H1 (cell line): Measurements from ENCODE around the gene KRTAP4-1.

Experiments used
- BRCA1 ChIP-seq: IDR thresholded peaks from 2 replicates; pipeline ENCODE4 v1.6.1; 2012; ENCODE audit warnings: low read depth, low read length, improper control_type of control experiment
- CBX8 ChIP-seq: fragments of 300-800, 300-1000 bp; sonication (generic); IDR thresholded peaks from 2 replicates; pipeline ENCODE4 v1.7.1; 2016; ENCODE audit warnings: low read depth, low read length, borderline replicate concordance
- CHD2 ChIP-seq: IDR thresholded peaks from 2 replicates; pipeline ENCODE4 v1.6.1; 2012; ENCODE audit warnings: low read length, improper control_type of control experiment
- PHF8 ChIP-seq: fragments of 200-600 bp; sonication (generic); conservative IDR thresholded peaks from 2 replicates; pipeline ENCODE4 v1.7.1; 2012; ENCODE audit warnings: low read depth, mild to moderate bottlenecking, inconsistent platforms, low read length, moderate library complexity
- POLR2AphosphoS5 ChIP-seq: IDR thresholded peaks from 2 replicates; pipeline ENCODE4 v1.6.1; 2011; ENCODE audit warnings: low read depth, low read length
- RAD21 ChIP-seq, 2 experiments: IDR thresholded peaks in 1 of 2; conservative IDR thresholded peaks in 1 of 2; 2 replicates each; pipeline ENCODE4 v1.6.1; 2011; ENCODE audit warnings: low read depth in 2 of 2, low read length in 2 of 2, improper control_type of control experiment in 1 of 2, inconsistent platforms in 1 of 2, mild to moderate bottlenecking in 1 of 2, moderate library complexity in 1 of 2
- RXRA ChIP-seq: IDR thresholded peaks from 2 replicates; pipeline ENCODE4 v1.6.1; 2011; ENCODE audit warnings: low read depth, mild to moderate bottlenecking, low read length, moderate library complexity; ENCODE audit not compliant: insufficient read depth
- SAP30 ChIP-seq: fragments of 300-600 bp; sonication (generic); IDR thresholded peaks from 2 replicates; pipeline ENCODE4 v1.7.1; 2012; ENCODE audit warnings: low read length, moderate library complexity, mild to moderate bottlenecking, inconsistent platforms; ENCODE audit not compliant: insufficient read depth, insufficient replicate concordance
- SIRT6 ChIP-seq: IDR thresholded peaks from one replicate; pipeline ENCODE4 v1.7.1; 2012; ENCODE audit warnings: low read length, inconsistent platforms
- TAF7 ChIP-seq: optimal IDR thresholded peaks from 2 replicates; pipeline ENCODE3; 2011; ENCODE audit warnings: low read depth, mild to moderate bottlenecking, inconsistent platforms, low read length, moderate library complexity, borderline replicate concordance
- TF ChIP-seq, protein P1 (sequence below), 3 experiments: IDR thresholded peaks; 1 replicate in 2 of 3; 2 replicates in 1 of 3; pipeline versions ENCODE4 v1.5.1 to v1.6.1; 2011; ENCODE audit warnings: low read length in 3 of 3, mild to moderate bottlenecking in 3 of 3, inconsistent platforms in 2 of 3, low read depth in 1 of 3, moderate library complexity in 1 of 3; ENCODE audit not compliant: insufficient read depth in 1 of 3; ENCODE audit errors: control extremely low read depth in 1 of 3

- TF ChIP-seq PHF8 (no peak), CHD2 (no peak), CBX8 (no peak), POLR2AphosphoS5 (no peak), RAD21 (IDR thresholded peaks at IDR 0.05 in 1 of 2, conservative IDR thresholded peaks at IDR 0.05 in 1 of 2; ENCODE audit: low read depth in 2 of 2, low read length in 2 of 2) (no peak), RXRA (no peak), SIRT6 (no peak), SAP30 (no peak), TAF7 (no peak), BRCA1 (no peak)
- TF ChIP-seq, protein P1, sequence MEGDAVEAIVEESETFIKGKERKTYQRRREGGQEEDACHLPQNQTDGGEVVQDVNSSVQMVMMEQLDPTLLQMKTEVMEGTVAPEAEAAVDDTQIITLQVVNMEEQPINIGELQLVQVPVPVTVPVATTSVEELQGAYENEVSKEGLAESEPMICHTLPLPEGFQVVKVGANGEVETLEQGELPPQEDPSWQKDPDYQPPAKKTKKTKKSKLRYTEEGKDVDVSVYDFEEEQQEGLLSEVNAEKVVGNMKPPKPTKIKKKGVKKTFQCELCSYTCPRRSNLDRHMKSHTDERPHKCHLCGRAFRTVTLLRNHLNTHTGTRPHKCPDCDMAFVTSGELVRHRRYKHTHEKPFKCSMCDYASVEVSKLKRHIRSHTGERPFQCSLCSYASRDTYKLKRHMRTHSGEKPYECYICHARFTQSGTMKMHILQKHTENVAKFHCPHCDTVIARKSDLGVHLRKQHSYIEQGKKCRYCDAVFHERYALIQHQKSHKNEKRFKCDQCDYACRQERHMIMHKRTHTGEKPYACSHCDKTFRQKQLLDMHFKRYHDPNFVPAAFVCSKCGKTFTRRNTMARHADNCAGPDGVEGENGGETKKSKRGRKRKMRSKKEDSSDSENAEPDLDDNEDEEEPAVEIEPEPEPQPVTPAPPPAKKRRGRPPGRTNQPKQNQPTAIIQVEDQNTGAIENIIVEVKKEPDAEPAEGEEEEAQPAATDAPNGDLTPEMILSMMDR (IDR thresholded peaks at IDR 0.05; ENCODE audit: control extremely low read depth in 1 of 3, insufficient read depth in 1 of 3, low read depth in 1 of 3, low read length in 3 of 3): no peak
Measured at GRCh38 chr17:41168121-41168520, 16.6 kb downstream of the KRTAP4-1 start, which contains the start of gene KRTAP4-3.
